CD4-positive, alpha-beta T cell (primary cell): ENCODE measurements around the gene EMC8. TPM values are rescaled to one million over a fixed set of nuclear protein-coding genes. Genes with fewer than 3 reads are reported as not detected.

Experiments
- ATAC-seq: fragments of 200-7000 bp; cut with Tn5 transposase; one replicate; pipeline ENCODE4 v1.10.0; 2022; ENCODE audit warnings: mild to moderate bottlenecking; ENCODE audit not compliant: poor library complexity
- CTCF ChIA-PET: fragments of 350-600 bp; sonication (Branson Sonifier 250); formaldehyde crosslinking; loops from one replicate; lab custom pipeline; 2021; ENCODE audit warnings: antibody characterized with exemption, inconsistent platforms; lab: Charles Lee
- POLR2A ChIA-PET: fragments of 350-600 bp; sonication (Branson Sonifier 250); formaldehyde crosslinking; loops from one replicate; lab custom pipeline; 2021; ENCODE audit warnings: antibody characterized with exemption, inconsistent platforms; lab: Charles Lee
- DNase-seq, 14 experiments: peaks; one replicate each; pipeline ENCODE4 v3.0.0-alpha.2; 2013 to 2020; ENCODE audit warnings: mixed read lengths in 2 of 14
- H3K27ac ChIP-seq, 2 donors: one replicate each; pipeline versions ENCODE4 v1.5.1 to v1.7.0; 2013; ENCODE audit warnings: low read length in 2 of 2, low read depth in 1 of 2, mild to moderate bottlenecking in 1 of 2
- H3K27me3 ChIP-seq, 2 experiments: 1 replicate in 1 of 2; 2 replicates in 1 of 2; pipeline versions ENCODE4 v1.6.1 to v1.7.0; 2013; ENCODE audit warnings: low read length in 2 of 2, control low read depth in 1 of 2, mild to moderate bottlenecking in 1 of 2, moderate library complexity in 1 of 2; ENCODE audit not compliant: insufficient read depth in 2 of 2, control insufficient read depth in 1 of 2
- H3K36me3 ChIP-seq: one replicate; pipeline ENCODE4 v1.6.1; 2013; ENCODE audit warnings: low read length, control low read depth; ENCODE audit not compliant: insufficient read depth
- H3K4me1 ChIP-seq: one replicate; pipeline ENCODE4 v1.6.1; 2013; ENCODE audit warnings: low read length, control low read depth; ENCODE audit not compliant: insufficient read depth
- H3K4me3 ChIP-seq: one replicate; pipeline ENCODE4 v1.5.1; 2013; ENCODE audit warnings: mild to moderate bottlenecking, low read length, moderate library complexity
- H3K9me3 ChIP-seq, 2 experiments: 1 replicate in 1 of 2; 2 replicates in 1 of 2; pipeline versions ENCODE4 v1.6.1 to v1.7.0; 2013; ENCODE audit warnings: low read length in 2 of 2, mild to moderate bottlenecking in 2 of 2, control low read depth in 1 of 2, moderate library complexity in 1 of 2; ENCODE audit not compliant: control insufficient read depth in 1 of 2, insufficient read depth in 1 of 2
- H3K27ac Mint-ChIP-seq: one replicate; pipeline ENCODE4 v1.8.0; 2020; ENCODE audit warnings: mixed read lengths
- H3K27me3 Mint-ChIP-seq: one replicate; pipeline ENCODE4 v1.8.0; 2021; ENCODE audit warnings: mixed read lengths
- H3K36me3 Mint-ChIP-seq: one replicate; pipeline ENCODE4 v1.8.0; 2021; ENCODE audit warnings: low read depth, mixed read lengths
- H3K4me1 Mint-ChIP-seq: one replicate; pipeline ENCODE4 v1.8.0; 2021; ENCODE audit warnings: low read depth, mixed read lengths
- H3K4me3 Mint-ChIP-seq: one replicate; pipeline ENCODE4 v1.8.0; 2020; ENCODE audit warnings: mild to moderate bottlenecking, mixed read lengths
- H3K9me3 Mint-ChIP-seq: one replicate; pipeline ENCODE4 v1.8.0; 2020; ENCODE audit warnings: mixed read lengths
- CTCF ChIP-seq: fragments of 200-600 bp; IDR thresholded peaks from one replicate; pipeline ENCODE4 v1.8.0; 2022; ENCODE audit warnings: antibody characterized with exemption, mild to moderate bottlenecking
- intact Hi-C, 2 experiments: fragments of 100-400 bp; cut with DNase I in 1 of 2; cut with micrococcal nuclease in 1 of 2; formaldehyde crosslinking; loops; one replicate each; pipeline versions ENCODE4 v1.15.1 to v1.9.0; 2023 to 2025; cut with DNase I, micrococcal nuclease
- total RNA-seq, 174 experiments: library from RNA in 2 of 174; stranded (reverse) in 2 of 174; gene quantifications; one replicate each; pipeline ENCODE4 v1.2.3 and lab custom pipeline; 2021 to 2026

The EMC8 gene
- total RNA-seq, 2 experiments from 2014 or later: 38.9 to 41.7 TPM

GRCh38 chr16:85789773-85790172 is 9.6 kb downstream of the EMC8 start:
- TF ChIP-seq CTCF: no peak
- peak overlapping the region; percentile 70 for H3K27ac Mint-ChIP-seq
- H3K9me3 Mint-ChIP-seq: no peaks in the 10 kb centered on the region
- H3K9me3 ChIP-seq: no peaks in the 10 kb centered on the region
- H3K27me3 Mint-ChIP-seq: no peaks in the 10 kb centered on the region
- H3K27ac ChIP-seq: no peak overlapping the region
- peak in 1 of 14 experiments; percentile 5 for DNase-seq
- peak; percentile 54 for ATAC-seq
- H3K4me3 ChIP-seq: no peak overlapping the region
- H3K36me3 Mint-ChIP-seq: peaks cover 88% of the 10 kb centered on the region
- ChIA-PET CTCF (interaction anchor here (1.0 to 1.3 kb wide), 2 partner anchors 29 to 32 kb away, joined by 3 to 5 read pairs; no protein-coding TSS in a partner anchor), POLR2A (interaction anchor here (0.6 to 0.8 kb wide), 4 partner anchors 13 to 528 kb away, joined by 3 read pairs; no protein-coding TSS in a partner anchor)
- H3K4me1 ChIP-seq: peaks cover 3% of the 10 kb centered on the region
- H3K4me1 Mint-ChIP-seq: peaks cover 58% of the 10 kb centered on the region
- H3K4me3 Mint-ChIP-seq: peak overlapping the region; percentile 49
- H3K27me3 ChIP-seq: no peaks in the 10 kb centered on the region
- intact Hi-C loops: loop anchor here in 1 of 2 experiments (10.0 kb wide), 2 partner anchors 765 to 775 kb away; partner anchors contain the start of genes MTHFSD and ZDHHC7
- peaks cover 65% of the 10 kb centered on the region for H3K36me3 ChIP-seq

GRCh38 chr16:85788819-85789218 is 10.5 kb downstream of the EMC8 start:
- Mint-ChIP-seq H3K9me3 (no peaks in the 10 kb centered on the region), H3K4me1 (peaks cover 55% of the 10 kb centered on the region), H3K4me3 (no peak overlapping the region), H3K27ac (peak overlapping the region; percentile 70), H3K27me3 (no peaks in the 10 kb centered on the region), H3K36me3 (peaks cover 79% of the 10 kb centered on the region)
- Histone ChIP-seq H3K9me3 (no peaks in the 10 kb centered on the region), H3K4me1 (peaks cover 3% of the 10 kb centered on the region), H3K36me3 (peaks cover 57% of the 10 kb centered on the region), H3K4me3 (no peak overlapping the region), H3K27me3 (no peaks in the 10 kb centered on the region), H3K27ac (no peak overlapping the region)
- CTCF ChIA-PET: no interaction called here
- intact Hi-C loops: no loop called here
- TF ChIP-seq CTCF: no peak
- ATAC-seq (no peak), DNase-seq (no peak)
- POLR2A ChIA-PET: no interaction called here

GRCh38 chr16:85785927-85786326 is 13.4 kb downstream of the EMC8 start:
- TF ChIP-seq CTCF: no peak
- no peaks in the 10 kb centered on the region for H3K27me3 ChIP-seq
- CTCF ChIA-PET: no interaction called here
- no peaks in the 10 kb centered on the region for H3K9me3 ChIP-seq
- H3K4me1 ChIP-seq: peaks cover 3% of the 10 kb centered on the region
- no peak overlapping the region for H3K27ac ChIP-seq
- ATAC-seq (no peak), DNase-seq (no peak)
- H3K4me3 ChIP-seq: no peak overlapping the region
- Mint-ChIP-seq H3K4me3 (no peak overlapping the region), H3K9me3 (no peaks in the 10 kb centered on the region), H3K27me3 (no peaks in the 10 kb centered on the region), H3K27ac (no peak overlapping the region), H3K4me1 (peaks cover 29% of the 10 kb centered on the region), H3K36me3 (peaks cover 76% of the 10 kb centered on the region)
- POLR2A ChIA-PET: no interaction called here
- intact Hi-C loops: no loop called here
- H3K36me3 ChIP-seq: peaks cover 62% of the 10 kb centered on the region
